ENCODE results near the gene ARF5. TPM values are rescaled to one million over a fixed set of nuclear protein-coding genes. Genes with fewer than 3 reads are reported as not detected.

ARF5 gene
- total and polyA plus RNA-seq, 12 donors, result 84.8 to 185 (median 91.1) TPM

DNA sequence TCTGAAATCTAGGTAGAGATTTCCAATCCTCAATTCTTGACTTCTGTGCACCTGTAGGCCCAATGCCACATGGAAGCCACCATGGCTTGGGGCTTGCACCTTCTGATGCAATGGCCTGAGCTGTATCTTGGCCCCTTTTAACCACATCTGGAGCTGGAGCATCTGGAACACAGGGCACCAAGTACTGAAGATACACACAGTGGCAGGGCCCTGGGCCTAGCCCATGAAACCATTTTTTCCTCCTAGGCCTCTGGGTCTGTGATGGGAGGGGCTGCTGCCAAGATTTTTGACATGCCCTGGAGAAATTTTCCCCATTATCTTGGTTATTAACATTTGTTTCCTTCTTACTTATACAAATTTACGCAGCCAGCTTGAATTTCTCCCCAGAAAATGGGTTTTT is 41.9 kb upstream of the ARF5 start:
- TF ChIP-seq, protein P1, sequence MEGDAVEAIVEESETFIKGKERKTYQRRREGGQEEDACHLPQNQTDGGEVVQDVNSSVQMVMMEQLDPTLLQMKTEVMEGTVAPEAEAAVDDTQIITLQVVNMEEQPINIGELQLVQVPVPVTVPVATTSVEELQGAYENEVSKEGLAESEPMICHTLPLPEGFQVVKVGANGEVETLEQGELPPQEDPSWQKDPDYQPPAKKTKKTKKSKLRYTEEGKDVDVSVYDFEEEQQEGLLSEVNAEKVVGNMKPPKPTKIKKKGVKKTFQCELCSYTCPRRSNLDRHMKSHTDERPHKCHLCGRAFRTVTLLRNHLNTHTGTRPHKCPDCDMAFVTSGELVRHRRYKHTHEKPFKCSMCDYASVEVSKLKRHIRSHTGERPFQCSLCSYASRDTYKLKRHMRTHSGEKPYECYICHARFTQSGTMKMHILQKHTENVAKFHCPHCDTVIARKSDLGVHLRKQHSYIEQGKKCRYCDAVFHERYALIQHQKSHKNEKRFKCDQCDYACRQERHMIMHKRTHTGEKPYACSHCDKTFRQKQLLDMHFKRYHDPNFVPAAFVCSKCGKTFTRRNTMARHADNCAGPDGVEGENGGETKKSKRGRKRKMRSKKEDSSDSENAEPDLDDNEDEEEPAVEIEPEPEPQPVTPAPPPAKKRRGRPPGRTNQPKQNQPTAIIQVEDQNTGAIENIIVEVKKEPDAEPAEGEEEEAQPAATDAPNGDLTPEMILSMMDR (IDR thresholded peaks at IDR 0.05), result no peak
- no peaks in the 10 kb centered on the region for H3K4me1 ChIP-seq
- H3K27me3 ChIP-seq, result peaks cover 0 to under 1% (median 0%) of the 10 kb centered on the region in 7 donors
- H3K4me3 ChIP-seq, result no peak overlapping the region
- 81 to 82% methylated on average over 1 of the region's 1 CpG for WGBS, 2 donors
- ATAC-seq (no peak), DNase-seq (no peak)
- intact Hi-C loops (cut with DNase I), result no loop called here
- H3K36me3 ChIP-seq, result no peaks in the 10 kb centered on the region
- peaks cover 0 to 9% (median 0%) of the 10 kb centered on the region in 11 donors for H3K9me3 ChIP-seq
- no peak overlapping the region for H3K27ac ChIP-seq

DNA sequence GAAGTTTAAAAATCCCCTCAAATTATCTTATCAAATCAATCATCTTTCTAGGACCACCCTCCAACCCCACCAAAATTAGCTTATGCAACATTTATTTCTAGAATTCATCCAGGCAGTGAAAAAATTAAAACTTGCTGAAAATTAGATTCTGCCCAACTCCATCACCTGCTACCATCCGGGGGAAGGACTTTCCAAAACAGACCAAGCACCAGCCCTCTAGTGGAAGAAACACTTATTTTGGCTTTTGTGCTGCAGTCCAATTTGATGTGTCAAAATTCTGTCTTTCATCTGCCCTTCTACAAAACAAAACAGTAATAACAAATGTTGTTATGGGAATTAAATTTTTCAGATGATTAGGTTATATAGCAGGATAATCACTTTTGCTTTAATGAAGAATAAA is 38.0 kb upstream of the ARF5 start:
- H3K27ac ChIP-seq, result no peak overlapping the region
- ATAC-seq, result no peak
- H3K4me3 ChIP-seq, result no peak overlapping the region
- H3K4me1 ChIP-seq, result no peaks in the 10 kb centered on the region
- intact Hi-C loops (cut with DNase I), result no loop called here
- peaks cover 0 to 9% (median 0%) of the 10 kb centered on the region in 11 donors for H3K9me3 ChIP-seq
- no peak for DNase-seq
- H3K27me3 ChIP-seq, result no peaks in the 10 kb centered on the region
- WGBS, 2 donors, result 43 to 44% methylated on average over 1 of the region's 1 CpG
- H3K36me3 ChIP-seq, result no peaks in the 10 kb centered on the region
- TF ChIP-seq, protein P1 (IDR thresholded peaks at IDR 0.05), result no peak

DNA sequence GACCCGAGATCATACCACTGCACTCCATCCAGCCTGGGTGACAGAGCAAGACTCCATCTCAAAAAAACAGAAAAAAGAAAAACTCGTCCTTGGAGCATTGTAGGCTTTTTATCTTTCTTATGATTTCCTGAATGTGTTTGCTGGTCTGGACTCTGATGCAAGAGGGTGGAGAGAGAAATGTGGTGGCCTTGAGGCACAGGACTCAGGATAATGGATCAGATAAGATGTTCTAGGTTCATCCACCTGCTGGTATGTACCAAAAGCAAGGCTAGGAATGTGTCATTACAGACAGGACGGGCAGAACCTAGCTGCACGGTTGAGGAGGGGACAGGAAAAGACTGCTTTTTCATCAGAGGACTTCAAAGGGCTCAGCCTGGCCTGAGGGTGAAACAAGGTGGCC is 36.3 kb upstream of the ARF5 start:
- TF ChIP-seq, protein P1 (IDR thresholded peaks at IDR 0.05), result no peak

DNA sequence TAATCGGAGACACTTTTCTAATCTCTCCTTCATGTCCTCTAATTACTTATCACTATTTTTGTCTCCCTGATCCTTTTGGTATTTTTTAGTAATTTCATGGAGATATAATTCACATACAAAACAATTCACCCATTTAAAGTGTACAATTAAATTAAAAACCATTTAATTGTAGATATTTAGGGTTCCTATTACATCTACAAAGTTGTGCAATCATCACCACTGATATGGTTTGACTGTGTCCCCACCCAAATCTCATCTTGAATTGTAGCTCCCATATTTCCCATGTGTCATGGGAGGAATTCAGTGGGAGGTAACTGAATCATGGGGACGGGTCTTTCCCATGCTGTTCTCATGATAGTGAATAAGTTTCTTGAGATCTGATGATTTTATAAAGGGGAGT is 31.8 kb upstream of the ARF5 start:
- no peaks in the 10 kb centered on the region for H3K36me3 ChIP-seq
- no peak for DNase-seq
- WGBS, 2 donors, result 68 to 73% methylated on average over 2 of the region's 2 CpGs
- no peaks in the 10 kb centered on the region for H3K27me3 ChIP-seq
- no peaks in the 10 kb centered on the region for H3K9me3 ChIP-seq
- TF ChIP-seq, protein P1 (IDR thresholded peaks at IDR 0.05), result no peak
- no peak overlapping the region for H3K27ac ChIP-seq
- ATAC-seq, result no peak
- intact Hi-C loops (cut with DNase I), result loop anchor here in 1 of 10 donors (5.0 kb wide), 1 partner anchor 651 kb away; no protein-coding TSS in a partner anchor
- H3K4me1 ChIP-seq, result no peaks in the 10 kb centered on the region
- no peak overlapping the region for H3K4me3 ChIP-seq

More for the DNA sequence above, 36.3 kb upstream of the ARF5 start:
- intact Hi-C loops (cut with DNase I), result no loop called here
- ATAC-seq (no peak), DNase-seq (no peak)
- H3K36me3 ChIP-seq, result no peaks in the 10 kb centered on the region
- 70 to 72% methylated on average over 4 of the region's 4 CpGs for WGBS, 2 donors
- H3K27ac ChIP-seq, result no peak overlapping the region
- no peaks in the 10 kb centered on the region for H3K27me3 ChIP-seq
- H3K4me1 ChIP-seq, result no peaks in the 10 kb centered on the region
- no peak overlapping the region for H3K4me3 ChIP-seq
- no peaks in the 10 kb centered on the region for H3K9me3 ChIP-seq

Data from heart right ventricle (tissue), 16 donors.